Measurements from ENCODE around the gene PTPN11. TPM values are rescaled to one million over a fixed set of nuclear protein-coding genes. Genes with fewer than 3 reads are reported as not detected.

The PTPN11 gene
- total and polyA plus RNA-seq, 2 of the 13 experiments (the other 11 are each of a cell fraction or from before 2014, with no cell fraction given): 30.0 to 63.5 TPM

DNA sequence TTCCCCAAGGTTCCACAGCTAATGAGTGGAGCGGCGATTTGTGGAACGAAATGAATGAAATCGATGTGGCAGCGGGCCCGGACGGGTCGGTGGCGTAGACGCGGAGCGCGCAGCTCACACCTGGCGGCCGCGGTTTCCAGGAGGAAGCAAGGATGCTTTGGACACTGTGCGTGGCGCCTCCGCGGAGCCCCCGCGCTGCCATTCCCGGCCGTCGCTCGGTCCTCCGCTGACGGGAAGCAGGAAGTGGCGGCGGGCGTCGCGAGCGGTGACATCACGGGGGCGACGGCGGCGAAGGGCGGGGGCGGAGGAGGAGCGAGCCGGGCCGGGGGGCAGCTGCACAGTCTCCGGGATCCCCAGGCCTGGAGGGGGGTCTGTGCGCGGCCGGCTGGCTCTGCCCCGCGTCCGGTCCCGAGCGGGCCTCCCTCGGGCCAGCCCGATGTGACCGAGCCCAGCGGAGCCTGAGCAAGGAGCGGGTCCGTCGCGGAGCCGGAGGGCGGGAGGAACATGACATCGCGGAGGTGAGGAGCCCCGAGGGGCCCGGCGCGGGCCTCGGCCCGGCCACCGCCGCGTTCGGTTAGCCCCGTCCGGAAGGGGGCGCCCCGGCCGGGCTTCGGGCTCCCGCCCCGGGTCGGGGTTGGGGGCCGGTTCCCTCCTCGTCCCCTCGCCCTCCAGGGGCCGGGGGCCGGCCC lies at the start of gene PTPN11 (continued):
- TF ChIP-seq, protein P1, sequence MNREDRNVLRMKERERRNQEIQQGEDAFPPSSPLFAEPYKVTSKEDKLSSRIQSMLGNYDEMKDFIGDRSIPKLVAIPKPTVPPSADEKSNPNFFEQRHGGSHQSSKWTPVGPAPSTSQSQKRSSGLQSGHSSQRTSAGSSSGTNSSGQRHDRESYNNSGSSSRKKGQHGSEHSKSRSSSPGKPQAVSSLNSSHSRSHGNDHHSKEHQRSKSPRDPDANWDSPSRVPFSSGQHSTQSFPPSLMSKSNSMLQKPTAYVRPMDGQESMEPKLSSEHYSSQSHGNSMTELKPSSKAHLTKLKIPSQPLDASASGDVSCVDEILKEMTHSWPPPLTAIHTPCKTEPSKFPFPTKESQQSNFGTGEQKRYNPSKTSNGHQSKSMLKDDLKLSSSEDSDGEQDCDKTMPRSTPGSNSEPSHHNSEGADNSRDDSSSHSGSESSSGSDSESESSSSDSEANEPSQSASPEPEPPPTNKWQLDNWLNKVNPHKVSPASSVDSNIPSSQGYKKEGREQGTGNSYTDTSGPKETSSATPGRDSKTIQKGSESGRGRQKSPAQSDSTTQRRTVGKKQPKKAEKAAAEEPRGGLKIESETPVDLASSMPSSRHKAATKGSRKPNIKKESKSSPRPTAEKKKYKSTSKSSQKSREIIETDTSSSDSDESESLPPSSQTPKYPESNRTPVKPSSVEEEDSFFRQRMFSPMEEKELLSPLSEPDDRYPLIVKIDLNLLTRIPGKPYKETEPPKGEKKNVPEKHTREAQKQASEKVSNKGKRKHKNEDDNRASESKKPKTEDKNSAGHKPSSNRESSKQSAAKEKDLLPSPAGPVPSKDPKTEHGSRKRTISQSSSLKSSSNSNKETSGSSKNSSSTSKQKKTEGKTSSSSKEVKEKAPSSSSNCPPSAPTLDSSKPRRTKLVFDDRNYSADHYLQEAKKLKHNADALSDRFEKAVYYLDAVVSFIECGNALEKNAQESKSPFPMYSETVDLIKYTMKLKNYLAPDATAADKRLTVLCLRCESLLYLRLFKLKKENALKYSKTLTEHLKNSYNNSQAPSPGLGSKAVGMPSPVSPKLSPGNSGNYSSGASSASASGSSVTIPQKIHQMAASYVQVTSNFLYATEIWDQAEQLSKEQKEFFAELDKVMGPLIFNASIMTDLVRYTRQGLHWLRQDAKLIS (CRISPR knock-in tag; IDR thresholded peaks at IDR 0.05): no peak
- peak; percentile 78 for TF ChIP-seq ZMYM4 (CRISPR knock-in tag; IDR thresholded peaks at IDR 0.05)
- TF ChIP-seq ZNF616 (CRISPR knock-in tag; IDR thresholded peaks at IDR 0.05; ENCODE audit: low read depth): peak; percentile 82; the same call in 1 of the 2 replicates
- no peak for TF ChIP-seq ZNF350 (CRISPR knock-in tag; IDR thresholded peaks at IDR 0.05; ENCODE audit: borderline replicate concordance, low read depth)
- TF ChIP-seq, protein P2, sequence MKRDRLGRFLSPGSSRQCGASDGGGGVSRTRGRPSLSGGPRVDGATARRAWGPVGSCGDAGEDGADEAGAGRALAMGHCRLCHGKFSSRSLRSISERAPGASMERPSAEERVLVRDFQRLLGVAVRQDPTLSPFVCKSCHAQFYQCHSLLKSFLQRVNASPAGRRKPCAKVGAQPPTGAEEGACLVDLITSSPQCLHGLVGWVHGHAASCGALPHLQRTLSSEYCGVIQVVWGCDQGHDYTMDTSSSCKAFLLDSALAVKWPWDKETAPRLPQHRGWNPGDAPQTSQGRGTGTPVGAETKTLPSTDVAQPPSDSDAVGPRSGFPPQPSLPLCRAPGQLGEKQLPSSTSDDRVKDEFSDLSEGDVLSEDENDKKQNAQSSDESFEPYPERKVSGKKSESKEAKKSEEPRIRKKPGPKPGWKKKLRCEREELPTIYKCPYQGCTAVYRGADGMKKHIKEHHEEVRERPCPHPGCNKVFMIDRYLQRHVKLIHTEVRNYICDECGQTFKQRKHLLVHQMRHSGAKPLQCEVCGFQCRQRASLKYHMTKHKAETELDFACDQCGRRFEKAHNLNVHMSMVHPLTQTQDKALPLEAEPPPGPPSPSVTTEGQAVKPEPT (CRISPR knock-in tag; IDR thresholded peaks at IDR 0.05; ENCODE audit: low read depth): peak; percentile 64; the same call in 1 of the 2 replicates
- peak; percentile 81 for TF ChIP-seq ZNF883 (CRISPR knock-in tag; IDR thresholded peaks at IDR 0.05; ENCODE audit: not compliant biosample characterization)
- TF ChIP-seq ZNF446 (CRISPR knock-in tag; IDR thresholded peaks at IDR 0.05): no peak
- no peak for TF ChIP-seq SAFB2 (CRISPR knock-in tag; IDR thresholded peaks at IDR 0.05; ENCODE audit: borderline replicate concordance, low read depth)
- no peak for TF ChIP-seq FOXP1 (IDR thresholded peaks at IDR 0.05)
- TF ChIP-seq FOXP1 (CRISPR knock-in tag; IDR thresholded peaks at IDR 0.05): no peak
- TF ChIP-seq ZNF703 (CRISPR knock-in tag; IDR thresholded peaks at IDR 0.05; ENCODE audit: borderline replicate concordance): no peak
- TF ChIP-seq PLRG1 (conservative IDR thresholded peaks at IDR 0.05): no peak
- TF ChIP-seq, protein P3, sequence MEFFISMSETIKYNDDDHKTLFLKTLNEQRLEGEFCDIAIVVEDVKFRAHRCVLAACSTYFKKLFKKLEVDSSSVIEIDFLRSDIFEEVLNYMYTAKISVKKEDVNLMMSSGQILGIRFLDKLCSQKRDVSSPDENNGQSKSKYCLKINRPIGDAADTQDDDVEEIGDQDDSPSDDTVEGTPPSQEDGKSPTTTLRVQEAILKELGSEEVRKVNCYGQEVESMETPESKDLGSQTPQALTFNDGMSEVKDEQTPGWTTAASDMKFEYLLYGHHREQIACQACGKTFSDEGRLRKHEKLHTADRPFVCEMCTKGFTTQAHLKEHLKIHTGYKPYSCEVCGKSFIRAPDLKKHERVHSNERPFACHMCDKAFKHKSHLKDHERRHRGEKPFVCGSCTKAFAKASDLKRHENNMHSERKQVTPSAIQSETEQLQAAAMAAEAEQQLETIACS (CRISPR knock-in tag; IDR thresholded peaks at IDR 0.05): no peak
- TF ChIP-seq, protein P4, sequence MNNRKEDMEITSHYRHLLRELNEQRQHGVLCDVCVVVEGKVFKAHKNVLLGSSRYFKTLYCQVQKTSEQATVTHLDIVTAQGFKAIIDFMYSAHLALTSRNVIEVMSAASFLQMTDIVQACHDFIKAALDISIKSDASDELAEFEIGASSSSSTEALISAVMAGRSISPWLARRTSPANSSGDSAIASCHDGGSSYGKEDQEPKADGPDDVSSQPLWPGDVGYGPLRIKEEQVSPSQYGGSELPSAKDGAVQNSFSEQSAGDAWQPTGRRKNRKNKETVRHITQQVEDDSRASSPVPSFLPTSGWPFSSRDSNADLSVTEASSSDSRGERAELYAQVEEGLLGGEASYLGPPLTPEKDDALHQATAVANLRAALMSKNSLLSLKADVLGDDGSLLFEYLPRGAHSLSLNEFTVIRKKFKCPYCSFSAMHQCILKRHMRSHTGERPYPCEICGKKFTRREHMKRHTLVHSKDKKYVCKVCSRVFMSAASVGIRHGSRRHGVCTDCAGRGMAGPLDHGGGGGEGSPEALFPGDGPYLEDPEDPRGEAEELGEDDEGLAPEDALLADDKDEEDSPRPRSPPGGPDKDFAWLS (CRISPR knock-in tag; IDR thresholded peaks at IDR 0.05; ENCODE audit: borderline replicate concordance): no peak
- peak; percentile 80; the same call in 1 of the 2 replicates for TF ChIP-seq ZNF670 (CRISPR knock-in tag; IDR thresholded peaks at IDR 0.05; ENCODE audit: borderline replicate concordance)
- no peak for TF ChIP-seq ATAD3A (CRISPR knock-in tag; IDR thresholded peaks at IDR 0.05)
- peak; percentile 50; the same call in 1 of the 2 replicates for TF ChIP-seq REPIN1 (CRISPR knock-in tag; IDR thresholded peaks at IDR 0.05; ENCODE audit: borderline replicate concordance, low read depth)
- TF ChIP-seq TARDBP (CRISPR knock-in tag; IDR thresholded peaks at IDR 0.05): peak; percentile 70; the same call in 1 of the 2 replicates
